Upper lobe of left lung (tissue), 6 donors: Measurements from ENCODE around the gene HSPBP1. TPM values are rescaled to one million over a fixed set of nuclear protein-coding genes. Genes with fewer than 3 reads are reported as not detected.

Source experiments
- ATAC-seq, 2 donors: fragments of 200-7000 bp; cut with Tn5 transposase; one replicate each; pipeline ENCODE4 v1.9.1; 2022; ENCODE audit warnings: mild to moderate bottlenecking in 2 of 2, moderate library complexity in 2 of 2; ENCODE audit not compliant: low FRiP score in 2 of 2
- DNase-seq, 2 donors: peaks; one replicate each; pipeline ENCODE4 v3.0.0-alpha.2; 2019 to 2020
- H3K27ac ChIP-seq, 4 donors: fragments of 200-600 bp; sonication (generic); one replicate each; pipeline ENCODE4 v1.5.1; 2016 to 2019
- H3K27me3 ChIP-seq, 4 donors: fragments of 200-600 bp; sonication (generic); one replicate each; pipeline ENCODE4 v1.5.1; 2017 to 2019
- H3K36me3 ChIP-seq, 4 donors: fragments of 200-600 bp; sonication (generic); one replicate each; pipeline ENCODE4 v1.5.1; 2016 to 2019
- H3K4me1 ChIP-seq, 4 donors: fragments of 200-600 bp; sonication (generic); one replicate each; pipeline ENCODE4 v1.5.1; 2018 to 2019
- H3K4me3 ChIP-seq, 4 donors: fragments of 200-600 bp; sonication (generic); one replicate each; pipeline ENCODE4 v1.5.1; 2017 to 2019; ENCODE audit warnings: mild to moderate bottlenecking in 2 of 4, moderate library complexity in 1 of 4
- H3K9me3 ChIP-seq, 4 donors: fragments of 200-600 bp; sonication (generic); one replicate each; pipeline ENCODE4 v1.5.1; 2018 to 2019
- EP300 ChIP-seq, 4 donors: sonication (generic); formaldehyde crosslinking; IDR thresholded peaks; one replicate each; pipeline ENCODE4 v1.5.1; 2017; ENCODE audit warnings: antibody characterized with exemption in 4 of 4, control low read depth in 2 of 4
- POLR2A ChIP-seq, 4 donors: fragments of 450-650 bp; IDR thresholded peaks; one replicate each; pipeline ENCODE4 v1.5.1; 2016 to 2017; ENCODE audit warnings: antibody characterized with exemption in 4 of 4, mild to moderate bottlenecking in 2 of 4
- POLR2AphosphoS5 ChIP-seq, 2 donors: sonication (generic); formaldehyde crosslinking; IDR thresholded peaks; one replicate each; pipeline ENCODE4 v1.5.1; 2017; ENCODE audit warnings: antibody characterized with exemption in 2 of 2
- WGBS, 2 donors: methylation state at CpG; one replicate each; pipeline ENCODE4 v1.1.5; 2017 to 2018; 5-methylcytosine and 5-hydroxymethylcytosine counted together
- total RNA-seq, 6 donors: library from RNA; depleted of rRNA in 4 of 6; stranded (reverse); fragments of >200 nt in 4 of 6; gene quantifications; one replicate each; pipeline versions ENCODE4 v1.1.0 to v1.2.1, GENCODE V29; 2016 to 2021
- TF ChIP-seq, protein P1 (sequence below), 6 experiments: fragments of 450-650 bp in 4 of 6; fragments of 200-600 bp in 2 of 6; sonication (generic) in 2 of 6; IDR thresholded peaks; one replicate each; pipeline ENCODE4 v1.5.1; 2016 to 2019; ENCODE audit warnings: antibody characterized with exemption in 6 of 6
- donor health status: DM: no; HTN: no; CAD: no; lungs with moderate emphysema.
- donor health status: DM: no; HTN: yes; CAD: no; lungs with severe emphysema.

HSPBP1 gene
- total RNA-seq, 6 donors from 2014 or later, result 21.0 to 34.6 (median 30.1) TPM

DNA sequence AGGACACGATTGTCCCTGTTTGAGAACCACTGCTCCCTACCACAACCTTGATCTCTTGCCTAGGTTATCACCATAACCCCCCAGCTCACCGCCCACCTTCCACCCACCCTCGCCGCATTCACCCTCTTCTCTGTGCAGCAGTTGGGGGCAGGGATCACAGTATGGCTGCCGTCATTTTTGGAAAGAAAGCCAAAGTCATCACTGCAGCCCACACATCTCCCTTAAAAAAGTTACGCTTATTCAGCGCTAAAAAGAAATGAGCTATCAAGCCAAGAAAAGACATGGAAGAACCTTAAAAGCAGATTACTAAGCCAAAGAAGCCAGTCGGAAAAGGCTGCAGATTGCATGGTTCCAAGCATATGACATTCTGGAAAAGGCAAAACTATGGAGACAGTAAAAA lies 10.6 kb downstream of the HSPBP1 start:
- Histone ChIP-seq H3K27me3 (no peaks in the 10 kb centered on the region), H3K4me3 (no peak overlapping the region), H3K36me3 (peaks cover 3 to 42% (median 29%) of the 10 kb centered on the region in 4 donors), H3K9me3 (no peaks in the 10 kb centered on the region), H3K4me1 (no peaks in the 10 kb centered on the region), H3K27ac (no peak overlapping the region)
- DNase-seq (no peak), ATAC-seq (no peak)
- WGBS, 2 donors, result 96 to 97% methylated on average over 8 of the region's 8 CpGs
- TF ChIP-seq, protein P1, sequence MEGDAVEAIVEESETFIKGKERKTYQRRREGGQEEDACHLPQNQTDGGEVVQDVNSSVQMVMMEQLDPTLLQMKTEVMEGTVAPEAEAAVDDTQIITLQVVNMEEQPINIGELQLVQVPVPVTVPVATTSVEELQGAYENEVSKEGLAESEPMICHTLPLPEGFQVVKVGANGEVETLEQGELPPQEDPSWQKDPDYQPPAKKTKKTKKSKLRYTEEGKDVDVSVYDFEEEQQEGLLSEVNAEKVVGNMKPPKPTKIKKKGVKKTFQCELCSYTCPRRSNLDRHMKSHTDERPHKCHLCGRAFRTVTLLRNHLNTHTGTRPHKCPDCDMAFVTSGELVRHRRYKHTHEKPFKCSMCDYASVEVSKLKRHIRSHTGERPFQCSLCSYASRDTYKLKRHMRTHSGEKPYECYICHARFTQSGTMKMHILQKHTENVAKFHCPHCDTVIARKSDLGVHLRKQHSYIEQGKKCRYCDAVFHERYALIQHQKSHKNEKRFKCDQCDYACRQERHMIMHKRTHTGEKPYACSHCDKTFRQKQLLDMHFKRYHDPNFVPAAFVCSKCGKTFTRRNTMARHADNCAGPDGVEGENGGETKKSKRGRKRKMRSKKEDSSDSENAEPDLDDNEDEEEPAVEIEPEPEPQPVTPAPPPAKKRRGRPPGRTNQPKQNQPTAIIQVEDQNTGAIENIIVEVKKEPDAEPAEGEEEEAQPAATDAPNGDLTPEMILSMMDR (IDR thresholded peaks at IDR 0.05), result no peak
- TF ChIP-seq POLR2A (IDR thresholded peaks at IDR 0.05) (no peak), EP300 (IDR thresholded peaks at IDR 0.05) (no peak), POLR2AphosphoS5 (IDR thresholded peaks at IDR 0.05) (no peak)

DNA sequence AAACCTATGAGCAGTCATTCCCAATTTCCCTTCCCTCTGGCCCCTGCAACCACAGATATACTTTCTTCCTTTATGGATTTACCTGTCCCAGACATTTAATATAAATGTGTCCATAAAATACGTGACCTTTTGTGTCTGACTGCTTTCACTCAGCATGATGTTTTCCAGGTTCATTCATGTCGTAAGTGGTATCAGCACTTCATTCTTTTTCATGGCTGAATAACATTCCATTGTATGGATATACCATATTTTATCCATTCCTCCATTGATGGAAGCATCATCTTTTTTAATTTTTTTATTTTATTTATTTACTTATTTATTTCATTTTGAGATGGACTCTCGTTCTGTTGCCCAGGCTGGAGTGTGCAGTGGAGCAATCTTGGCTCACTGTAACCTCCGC lies 13.1 kb downstream of the HSPBP1 start:
- Histone ChIP-seq H3K36me3 (peaks cover 3 to 17% (median 9%) of the 10 kb centered on the region in 4 donors), H3K9me3 (no peaks in the 10 kb centered on the region), H3K4me1 (no peaks in the 10 kb centered on the region), H3K27me3 (no peaks in the 10 kb centered on the region), H3K27ac (no peak overlapping the region), H3K4me3 (no peak overlapping the region)
- ATAC-seq, result no peak
- DNase-seq, result no peak
- 94 to 96% methylated on average over 4 of the region's 4 CpGs for WGBS, 2 donors
- TF ChIP-seq POLR2A (IDR thresholded peaks at IDR 0.05) (no peak), POLR2AphosphoS5 (IDR thresholded peaks at IDR 0.05) (no peak), EP300 (IDR thresholded peaks at IDR 0.05) (no peak)
- TF ChIP-seq, protein P1 (IDR thresholded peaks at IDR 0.05), result no peak

DNA sequence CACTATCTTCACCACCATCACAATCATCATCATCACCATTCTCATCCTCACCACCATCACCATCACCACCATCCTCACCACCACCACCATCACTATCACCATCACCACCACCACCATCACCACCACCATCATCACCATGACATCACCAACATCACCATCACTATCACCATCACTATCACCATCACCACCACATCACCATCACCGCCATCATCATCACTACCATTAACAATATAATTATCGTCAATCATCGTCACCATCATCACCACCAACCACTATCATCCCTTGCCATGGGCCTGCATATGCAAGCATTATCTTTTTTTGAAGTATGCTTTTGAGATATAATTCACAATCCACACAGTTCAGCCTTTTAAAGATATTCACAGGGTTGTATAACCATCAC lies 13.5 kb downstream of the HSPBP1 start:
- H3K27me3 ChIP-seq, result no peaks in the 10 kb centered on the region
- 97 to 100% methylated on average over 3 of the region's 3 CpGs for WGBS, 2 donors
- no peak overlapping the region for H3K4me3 ChIP-seq
- ATAC-seq (no peak), DNase-seq (no peak)
- no peak overlapping the region for H3K27ac ChIP-seq
- no peaks in the 10 kb centered on the region for H3K9me3 ChIP-seq
- no peaks in the 10 kb centered on the region for H3K4me1 ChIP-seq
- TF ChIP-seq, protein P1 (IDR thresholded peaks at IDR 0.05), result no peak
- no peak for TF ChIP-seq EP300 (IDR thresholded peaks at IDR 0.05)
- TF ChIP-seq POLR2A (IDR thresholded peaks at IDR 0.05), result no peak
- TF ChIP-seq POLR2AphosphoS5 (IDR thresholded peaks at IDR 0.05), result no peak
- peaks cover 3 to 15% (median 7%) of the 10 kb centered on the region in 4 donors for H3K36me3 ChIP-seq

DNA sequence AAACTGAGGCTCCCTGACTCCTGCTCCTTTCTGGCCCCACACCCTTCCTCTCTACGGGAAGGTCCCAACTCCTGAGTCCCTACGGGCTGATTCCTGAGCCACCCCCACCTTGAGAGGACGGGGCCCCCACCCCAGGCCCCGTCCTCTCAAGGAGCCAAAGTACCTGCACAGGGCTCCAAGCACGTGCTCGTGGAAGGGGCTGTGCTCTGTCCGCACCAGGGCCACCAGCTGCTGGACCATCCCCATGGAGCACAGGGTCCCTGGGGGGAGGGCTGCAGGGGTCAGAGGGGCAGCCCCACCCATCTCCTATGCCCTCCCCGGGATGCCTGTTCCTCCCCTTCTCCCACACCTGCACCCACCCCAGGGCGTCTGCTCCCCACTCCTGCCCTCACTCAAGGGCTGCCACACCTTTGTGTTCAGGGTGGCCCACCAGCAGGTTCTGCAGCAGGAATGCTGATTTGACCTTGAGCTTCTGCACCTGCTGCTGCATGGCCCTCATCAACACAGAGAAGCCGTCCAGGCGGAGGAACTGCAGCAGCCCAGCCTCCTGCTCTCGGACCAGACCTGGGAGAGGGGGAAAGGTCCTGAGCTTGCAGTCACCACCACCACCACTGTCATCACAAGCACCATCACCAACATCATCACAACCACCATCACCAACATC lies 14.1 kb downstream of the HSPBP1 start:
- ATAC-seq (no peak), DNase-seq (no peak)
- TF ChIP-seq, protein P1 (IDR thresholded peaks at IDR 0.05), result no peak
- TF ChIP-seq EP300 (IDR thresholded peaks at IDR 0.05) (no peak), POLR2A (IDR thresholded peaks at IDR 0.05) (no peak), POLR2AphosphoS5 (IDR thresholded peaks at IDR 0.05) (no peak)
- no peaks in the 10 kb centered on the region for H3K27me3 ChIP-seq
- peaks cover 3 to 15% (median 7%) of the 10 kb centered on the region in 4 donors for H3K36me3 ChIP-seq
- 94 to 99% methylated on average over 11 to 12 of the region's 12 CpGs for WGBS, 2 donors
- H3K27ac ChIP-seq, result no peak overlapping the region
- H3K9me3 ChIP-seq, result no peaks in the 10 kb centered on the region
- H3K4me1 ChIP-seq, result no peaks in the 10 kb centered on the region
- no peak overlapping the region for H3K4me3 ChIP-seq

DNA sequence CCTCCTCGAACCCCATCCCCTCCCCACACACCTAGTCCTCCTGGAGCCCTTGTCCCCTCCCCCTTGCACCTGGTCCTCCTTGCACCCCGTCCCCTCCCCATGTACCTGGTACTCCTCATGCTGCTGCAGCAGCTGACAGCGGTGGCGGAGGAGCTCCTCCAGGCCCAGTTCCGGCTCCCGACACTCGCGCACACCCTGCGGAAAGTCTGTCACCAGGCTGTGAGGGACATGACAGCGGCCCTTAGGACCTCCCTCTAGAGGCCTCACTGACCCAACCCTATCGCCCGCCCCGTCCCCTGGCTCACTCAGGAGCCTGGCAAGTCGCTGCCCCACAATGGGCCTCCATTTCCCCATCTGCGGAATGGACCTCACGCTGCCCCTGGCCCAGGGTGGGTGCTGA lies 14.7 kb downstream of the HSPBP1 start:
- peaks cover under 1 to 15% (median 7%) of the 10 kb centered on the region in 4 donors for H3K36me3 ChIP-seq
- H3K27ac ChIP-seq, result no peak overlapping the region
- no peak overlapping the region for H3K4me3 ChIP-seq
- ATAC-seq (no peak), DNase-seq (no peak)
- WGBS, 2 donors, result 97 to 98% methylated on average over 8 to 16 of the region's 16 CpGs
- H3K4me1 ChIP-seq, result peaks cover 0 to under 1% (median under 1%) of the 10 kb centered on the region in 4 donors
- H3K9me3 ChIP-seq, result no peaks in the 10 kb centered on the region
- H3K27me3 ChIP-seq, result no peaks in the 10 kb centered on the region
- TF ChIP-seq POLR2AphosphoS5 (IDR thresholded peaks at IDR 0.05) (no peak), POLR2A (IDR thresholded peaks at IDR 0.05) (no peak), EP300 (IDR thresholded peaks at IDR 0.05) (no peak)
- TF ChIP-seq, protein P1 (IDR thresholded peaks at IDR 0.05), result no peak
